ENCODE data around the gene TBC1D5.
"Not testable (repeated sequence)": the region's sequence is repeated elsewhere in the genome, so short reads cannot be mapped to it uniquely, and the experiment has no call there.

TBC1D5 gene

GRCh38 chr3:17648630-17649355 lies 93.6 kb downstream of the TBC1D5 start:
- in situ Hi-C loops (cut with MboI; ENCODE audit: low sequenced_read_pairs) = not testable (repeated sequence)

- in situ Hi-C loops (cut with MboI; ENCODE audit: low sequenced_read_pairs) = no loop called here
Measured at GRCh38 chr3:17645074-17645698, 97.2 kb downstream of the TBC1D5 start.

- in situ Hi-C loops (cut with MboI; ENCODE audit: low sequenced_read_pairs) = no loop called here
Measured at GRCh38 chr3:17643691-17644090, 98.7 kb downstream of the TBC1D5 start.

- in situ Hi-C loops (cut with MboI; ENCODE audit: low sequenced_read_pairs) = no loop called here
Measured at GRCh38 chr3:17642474-17642873, 100.0 kb downstream of the TBC1D5 start.

DNA sequence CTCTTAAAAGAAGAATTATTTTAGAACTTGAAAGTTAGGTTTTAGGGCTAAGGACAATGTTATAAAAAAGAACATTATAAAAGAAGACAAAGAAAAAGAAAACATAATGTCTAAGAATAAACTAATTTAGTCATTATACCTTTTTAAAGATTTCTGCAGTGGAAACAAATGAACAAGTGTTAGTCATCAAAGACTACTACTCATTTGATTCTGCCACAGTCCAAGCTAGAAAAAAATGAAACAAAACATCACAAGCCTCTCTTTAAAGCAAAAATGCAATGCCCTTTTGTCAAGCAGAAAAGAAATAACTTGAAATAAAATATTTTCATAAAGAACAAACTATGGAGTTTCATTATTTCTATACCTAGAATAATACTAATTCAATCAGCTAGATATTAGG lies 102.0 kb downstream of the TBC1D5 start:
- in situ Hi-C loops (cut with MboI; ENCODE audit: low sequenced_read_pairs) = no loop called here

DNA sequence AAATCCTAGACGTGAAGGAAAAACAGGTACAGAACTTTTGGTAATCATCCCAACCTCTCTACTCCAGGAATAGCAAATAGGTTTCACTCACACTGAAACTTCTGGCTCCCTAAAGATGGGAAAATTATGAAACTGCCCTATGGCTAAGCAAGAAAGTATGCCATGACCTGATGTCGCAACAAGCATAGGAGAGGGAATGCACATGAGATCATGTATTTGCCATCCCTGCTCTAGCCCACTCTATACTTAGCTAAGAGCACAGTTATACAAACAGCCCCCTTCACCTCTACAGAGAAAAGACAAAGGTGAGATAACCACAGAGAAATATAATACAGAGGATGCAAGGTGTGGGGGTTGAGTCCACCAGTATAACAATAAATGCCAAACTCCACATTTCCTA lies 102.7 kb downstream of the TBC1D5 start:
- in situ Hi-C loops (cut with MboI; ENCODE audit: low sequenced_read_pairs) = no loop called here

DNA sequence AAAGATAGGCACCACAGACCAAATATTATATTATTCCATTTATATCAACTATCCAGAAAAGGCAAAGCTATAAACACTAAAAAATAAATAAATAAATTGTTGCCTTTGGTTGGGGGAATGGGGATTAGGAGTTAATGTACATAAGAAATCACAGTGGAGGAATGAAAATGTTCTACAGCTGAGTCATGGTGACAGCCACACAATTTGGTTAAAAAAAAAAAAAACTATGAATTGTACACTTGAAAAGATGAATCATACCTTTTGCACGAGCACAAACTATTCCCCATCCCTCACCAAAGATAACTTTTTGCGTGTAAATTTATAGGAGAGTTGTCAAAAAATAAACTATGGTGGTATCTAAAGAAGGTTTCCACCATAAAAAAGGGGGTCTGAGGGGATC lies 103.2 kb downstream of the TBC1D5 start:
- in situ Hi-C loops (cut with MboI; ENCODE audit: low sequenced_read_pairs) = no loop called here

DNA sequence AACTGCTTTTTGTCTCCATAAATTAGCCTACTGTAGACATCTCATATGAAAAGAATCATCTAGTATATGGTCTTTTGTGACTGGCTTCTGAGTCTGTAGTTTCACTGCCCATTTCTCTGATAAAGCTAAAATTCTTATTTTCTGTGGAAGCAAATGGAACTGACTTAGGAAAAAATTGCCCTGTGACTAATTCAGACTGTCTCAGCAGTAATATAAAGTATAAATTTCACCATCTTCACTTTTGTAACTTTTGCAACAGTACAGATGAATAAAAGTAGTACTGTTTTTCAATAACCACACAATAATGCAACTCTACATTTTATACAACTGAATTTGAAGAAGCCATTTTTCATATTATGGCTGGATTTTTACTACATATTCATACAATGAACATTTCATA lies 104.1 kb downstream of the TBC1D5 start:
- in situ Hi-C loops (cut with MboI; ENCODE audit: low sequenced_read_pairs) = no loop called here

DNA sequence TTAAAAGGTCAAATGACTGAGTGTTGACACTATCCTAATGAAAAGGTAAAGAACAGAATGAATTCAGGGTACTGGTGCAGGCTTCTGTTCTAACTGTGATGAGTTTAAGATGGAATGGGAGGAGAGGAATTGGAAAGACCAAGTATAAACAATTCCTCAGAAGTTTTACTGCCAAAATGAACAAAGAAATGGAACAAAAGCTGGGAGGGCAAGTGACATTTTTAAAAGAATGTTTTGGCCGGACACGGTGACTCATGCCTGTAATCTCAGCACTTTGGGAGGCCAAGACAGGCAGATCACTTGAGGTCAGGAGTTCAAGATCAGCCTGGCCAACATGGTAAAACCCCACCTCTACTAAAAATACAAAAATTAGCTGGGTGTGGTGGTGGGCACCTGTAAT lies 106.8 kb downstream of the TBC1D5 start:
- in situ Hi-C loops (cut with MboI; ENCODE audit: low sequenced_read_pairs) = not testable (repeated sequence)

- in situ Hi-C loops (cut with MboI; ENCODE audit: low sequenced_read_pairs) = no loop called here
Measured at GRCh38 chr3:17634964-17635363, 107.5 kb downstream of the TBC1D5 start.

DNA sequence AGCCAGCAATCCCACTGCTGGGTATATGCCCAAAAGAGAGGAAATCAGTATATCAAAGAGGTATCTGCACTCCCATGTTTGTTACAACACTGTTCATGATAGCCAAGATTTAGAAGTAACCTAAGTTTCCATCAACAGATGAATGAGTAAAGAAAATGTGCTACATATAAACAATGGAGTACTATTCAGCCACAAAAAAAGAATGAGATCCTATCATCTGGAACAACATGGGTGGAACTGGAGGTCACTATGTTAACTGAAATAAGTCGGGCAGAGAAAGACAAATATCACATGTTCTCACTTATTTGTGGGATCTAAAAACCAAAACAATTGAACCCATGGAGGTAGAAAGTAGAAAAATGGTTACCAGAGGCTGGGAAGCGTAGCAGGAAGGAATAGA lies 108.2 kb downstream of the TBC1D5 start:
- in situ Hi-C loops (cut with MboI; ENCODE audit: low sequenced_read_pairs) = no loop called here

- in situ Hi-C loops (cut with MboI; ENCODE audit: low sequenced_read_pairs) = no loop called here
Measured at GRCh38 chr3:17632401-17633100, 109.9 kb downstream of the TBC1D5 start.

DNA sequence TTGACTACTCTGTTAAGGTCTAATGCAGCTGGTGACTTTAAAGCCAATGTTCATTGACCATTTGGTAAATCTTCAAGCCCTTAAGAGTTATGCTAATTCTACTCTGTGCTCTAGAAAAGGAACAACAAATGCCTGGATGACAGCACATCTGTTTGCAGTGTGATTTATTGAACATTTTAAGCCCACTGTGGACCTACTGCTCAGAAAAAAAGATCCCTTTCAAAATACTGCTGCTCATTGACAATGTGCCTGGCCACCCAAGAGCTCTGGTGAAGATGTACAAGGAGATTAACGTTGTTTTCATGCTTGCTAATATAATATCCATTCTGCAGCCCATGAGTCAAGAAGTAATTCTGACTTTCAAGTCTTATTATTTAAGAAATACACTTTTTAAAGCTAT lies 110.8 kb downstream of the TBC1D5 start:
- in situ Hi-C loops (cut with MboI; ENCODE audit: low sequenced_read_pairs) = no loop called here

GRCh38 chr3:17629400-17629799 lies 113.0 kb downstream of the TBC1D5 start:
- in situ Hi-C loops (cut with MboI; ENCODE audit: low sequenced_read_pairs) = no loop called here

DNA sequence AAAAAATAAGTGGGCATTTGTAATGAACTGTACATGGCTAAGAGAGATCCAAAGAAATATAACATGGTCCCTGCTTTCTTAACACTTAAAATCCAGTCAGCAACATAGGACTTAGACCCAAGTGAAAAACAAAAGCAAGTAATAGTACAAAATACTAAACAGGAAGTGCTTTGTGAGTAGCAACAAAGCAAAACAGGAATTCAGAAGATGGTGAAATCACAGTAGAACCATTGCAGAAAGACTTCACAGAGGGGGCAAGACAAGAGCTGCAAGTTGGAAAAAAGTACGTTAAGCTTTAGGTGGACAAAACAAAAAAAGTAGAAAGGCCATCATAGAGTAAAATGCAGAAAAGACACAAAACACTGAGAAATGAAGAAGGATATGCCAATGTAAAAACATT lies 116.0 kb downstream of the TBC1D5 start:
- in situ Hi-C loops (cut with MboI; ENCODE audit: low sequenced_read_pairs) = no loop called here

GRCh38 chr3:17625133-17625532 lies 117.3 kb downstream of the TBC1D5 start:
- in situ Hi-C loops (cut with MboI; ENCODE audit: low sequenced_read_pairs) = no loop called here

- in situ Hi-C loops (cut with MboI; ENCODE audit: low sequenced_read_pairs) = no loop called here
Measured at GRCh38 chr3:17623464-17623863, 119.0 kb downstream of the TBC1D5 start.

DNA sequence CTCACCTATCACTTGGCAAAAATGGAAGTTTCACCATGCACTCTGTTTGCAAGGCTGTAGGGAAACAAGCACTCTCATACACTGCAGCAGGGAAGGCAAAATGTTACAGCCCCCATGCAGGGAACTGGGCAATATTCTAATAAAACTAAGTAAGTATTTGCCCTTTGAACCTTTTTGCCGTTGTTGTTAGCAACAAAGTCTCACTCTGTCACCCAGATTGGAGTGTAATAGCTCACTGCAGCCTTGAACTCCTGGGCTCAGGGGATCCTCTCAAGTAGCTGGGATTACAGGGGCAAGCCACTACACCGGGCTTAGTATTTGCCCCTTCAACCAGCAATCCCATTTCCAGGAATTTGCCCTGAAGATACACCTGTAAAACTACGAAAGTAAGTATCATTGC lies 122.5 kb downstream of the TBC1D5 start:
- in situ Hi-C loops (cut with MboI; ENCODE audit: low sequenced_read_pairs) = no loop called here

DNA sequence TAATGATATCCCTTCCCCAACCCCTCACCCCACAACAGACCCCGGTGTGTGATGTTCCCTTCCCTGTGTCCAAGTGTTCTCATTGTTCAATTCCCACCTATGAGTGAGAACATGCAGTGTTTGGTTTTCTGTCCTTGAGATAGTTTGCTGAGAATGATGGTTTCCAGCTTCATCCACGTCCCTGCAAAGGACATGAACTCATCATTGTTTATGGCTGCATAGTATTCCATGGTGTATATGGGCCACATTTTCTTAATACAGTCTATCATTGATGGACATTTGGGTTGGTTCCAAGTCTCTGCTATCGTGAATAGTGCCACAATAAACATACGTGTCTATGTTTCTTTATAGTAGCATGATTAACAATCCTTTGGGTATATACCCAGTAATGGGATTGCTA lies 129.4 kb downstream of the TBC1D5 start:
- in situ Hi-C loops (cut with MboI; ENCODE audit: low sequenced_read_pairs) = not testable (repeated sequence)

DNA sequence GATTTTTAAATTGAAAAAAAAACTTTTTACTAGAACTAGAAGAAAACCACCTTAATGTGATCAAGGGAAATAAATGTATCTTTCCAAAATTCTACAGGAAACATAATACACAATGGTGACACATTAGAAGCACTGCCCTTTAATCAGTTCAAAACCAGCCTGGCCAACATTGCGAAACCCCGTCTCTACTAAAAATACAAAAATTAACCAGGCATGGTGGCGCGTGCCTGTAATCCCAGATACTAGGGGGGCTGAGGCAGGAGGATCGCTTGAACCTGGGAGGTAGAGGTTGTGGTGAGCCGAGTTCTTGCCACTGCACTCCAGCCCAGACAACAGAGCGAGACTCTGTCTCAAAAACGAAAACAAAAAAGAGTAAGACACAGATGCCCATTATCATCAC lies 134.5 kb downstream of the TBC1D5 start:
- in situ Hi-C loops (cut with MboI; ENCODE audit: low sequenced_read_pairs) = no loop called here

DNA sequence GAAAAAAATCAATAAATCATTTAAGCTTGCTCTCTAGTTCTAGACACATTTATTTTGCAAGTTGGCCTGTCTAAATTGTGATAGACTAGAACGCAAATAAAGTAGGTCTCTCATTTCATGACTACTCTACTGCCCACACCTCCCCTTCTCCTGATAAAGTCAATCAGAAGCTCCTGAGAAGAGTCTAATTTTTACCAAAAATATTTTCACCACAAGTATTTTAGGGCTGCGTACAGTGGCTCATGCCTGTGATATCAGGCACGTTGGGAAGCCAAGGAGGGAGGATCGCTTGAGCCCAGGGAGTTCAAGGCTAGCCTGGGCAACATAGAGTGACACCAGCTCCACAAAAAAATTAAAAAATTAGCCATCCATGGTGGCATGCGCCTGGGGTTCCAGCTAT lies 136.5 kb downstream of the TBC1D5 start:
- in situ Hi-C loops (cut with MboI; ENCODE audit: low sequenced_read_pairs) = no loop called here

DNA sequence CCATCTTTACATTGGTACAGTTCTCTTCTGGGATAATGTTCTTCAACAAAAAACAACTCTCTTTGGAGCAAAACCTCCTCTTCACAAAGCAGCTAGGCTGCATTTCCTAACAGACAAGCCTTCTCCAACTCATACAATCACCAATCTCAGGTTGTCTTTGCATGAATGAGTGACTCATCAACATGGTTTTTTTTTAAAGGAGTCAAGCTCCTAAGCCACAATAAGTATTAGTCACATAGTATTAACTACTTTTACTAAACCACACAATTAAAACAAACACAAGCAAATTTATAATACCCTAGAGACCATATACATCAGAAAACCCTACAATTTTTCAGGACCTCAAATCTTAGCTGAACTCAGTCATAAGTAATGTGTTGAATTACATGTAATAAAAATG lies 137.4 kb downstream of the TBC1D5 start:
- in situ Hi-C loops (cut with MboI; ENCODE audit: low sequenced_read_pairs) = no loop called here

Data from HL-60/S4 treated with phorbol 12-myristate 13-acetate at 8.2 ng/mL for 4 days and 3 days (cell line).